ENCODE data around the gene KIRREL3.
A peak's percentile ranks its signal among the peaks of the same experiment; 100 is the strongest.

Gene KIRREL3

GRCh38 chr11:126738295-126739031, 262.1 kb downstream of the KIRREL3 start:
- no peak for DNase-seq (ENCODE audit: low spot score)

GRCh38 chr11:126736682-126737572, 263.6 kb downstream of the KIRREL3 start:
- no peak for DNase-seq (ENCODE audit: low spot score)

GRCh38 chr11:126734752-126735151, 265.8 kb downstream of the KIRREL3 start:
- DNase-seq (ENCODE audit: low spot score): no peak

GRCh38 chr11:126733685-126734084, 266.9 kb downstream of the KIRREL3 start:
- DNase-seq (ENCODE audit: low spot score): no peak

- DNase-seq (ENCODE audit: low spot score): no peak
Observed at GRCh38 chr11:126732981-126733380, 267.6 kb downstream of the KIRREL3 start.

GRCh38 chr11:126731576-126732142, 268.9 kb downstream of the KIRREL3 start:
- DNase-seq (ENCODE audit: low spot score): no peak

- DNase-seq (ENCODE audit: low spot score): no peak
Observed at GRCh38 chr11:126727381-126727780, 273.2 kb downstream of the KIRREL3 start.

- DNase-seq (ENCODE audit: low spot score): no peak
Observed at GRCh38 chr11:126725521-126725920, 275.0 kb downstream of the KIRREL3 start.

- DNase-seq (ENCODE audit: low spot score): no peak
Observed at GRCh38 chr11:126725043-126725442, 275.5 kb downstream of the KIRREL3 start.

GRCh38 chr11:126723665-126724045, 276.9 kb downstream of the KIRREL3 start:
- no peak for DNase-seq (ENCODE audit: low spot score)

- no peak for DNase-seq (ENCODE audit: low spot score)
Observed at GRCh38 chr11:126722956-126723664, 277.5 kb downstream of the KIRREL3 start.

- no peak for DNase-seq (ENCODE audit: low spot score)
Observed at GRCh38 chr11:126722006-126722736, 278.4 kb downstream of the KIRREL3 start.

- no peak for DNase-seq (ENCODE audit: low spot score)
Observed at GRCh38 chr11:126720539-126721235, 279.9 kb downstream of the KIRREL3 start.

- DNase-seq (ENCODE audit: low spot score): no peak
Observed at GRCh38 chr11:126719740-126720139, 280.8 kb downstream of the KIRREL3 start.

GRCh38 chr11:126718276-126718675, 282.3 kb downstream of the KIRREL3 start:
- DNase-seq (ENCODE audit: low spot score): no peak

GRCh38 chr11:126716456-126717083, 284.0 kb downstream of the KIRREL3 start:
- DNase-seq (ENCODE audit: low spot score): peak; percentile 44

GRCh38 chr11:126713806-126714205, 286.8 kb downstream of the KIRREL3 start:
- DNase-seq (ENCODE audit: low spot score): no peak

GRCh38 chr11:126711977-126712625, 288.5 kb downstream of the KIRREL3 start:
- no peak for DNase-seq (ENCODE audit: low spot score)

GRCh38 chr11:126710804-126711399, 289.7 kb downstream of the KIRREL3 start:
- no peak for DNase-seq (ENCODE audit: low spot score)
